GM21526 (cell line): ENCODE results near the gene FSCN2.

Experiments
- ATAC-seq: cut with Tn5 transposase; IDR thresholded peaks from one replicate; pipeline ENCODE4 v1.9.1; 2021; ENCODE audit warnings: moderate library complexity; ENCODE audit not compliant: unreplicated experiment, low FRiP score

The FSCN2 gene

DNA sequence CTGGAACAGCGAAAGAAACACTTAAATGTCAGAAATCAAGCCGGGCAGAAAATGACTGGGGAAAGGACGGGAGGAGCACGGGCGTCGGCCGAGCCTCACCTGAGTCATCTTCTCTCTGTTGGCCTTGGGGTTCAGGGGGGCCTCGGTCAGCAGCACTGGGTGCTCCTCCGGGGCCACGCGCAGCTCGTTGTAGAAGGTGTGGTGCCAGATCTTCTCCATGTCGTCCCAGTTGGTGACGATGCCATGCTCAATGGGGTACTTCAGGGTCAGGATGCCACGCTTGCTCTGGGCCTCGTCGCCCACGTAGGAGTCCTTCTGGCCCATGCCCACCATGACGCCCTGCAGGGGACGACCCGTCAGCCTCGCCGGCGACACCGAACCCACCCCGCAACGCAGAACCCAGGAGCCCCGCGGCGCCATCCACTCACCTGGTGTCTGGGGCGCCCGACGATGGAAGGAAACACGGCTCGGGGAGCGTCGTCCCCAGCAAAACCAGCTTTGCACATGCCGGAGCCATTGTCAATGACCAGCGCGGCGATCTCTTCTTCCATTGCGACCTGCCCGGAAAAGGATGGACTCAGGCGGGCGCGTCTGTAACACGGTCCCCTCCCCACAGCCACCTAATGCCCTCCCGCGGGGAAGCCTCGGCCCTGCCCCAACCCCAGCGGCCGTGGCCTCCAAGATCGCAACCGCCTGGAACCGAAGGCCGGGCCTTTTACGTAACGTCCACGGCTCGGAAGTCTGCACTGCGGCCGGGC, 16.2 kb upstream of the FSCN2 start:
- peak; percentile 1 for ATAC-seq

DNA sequence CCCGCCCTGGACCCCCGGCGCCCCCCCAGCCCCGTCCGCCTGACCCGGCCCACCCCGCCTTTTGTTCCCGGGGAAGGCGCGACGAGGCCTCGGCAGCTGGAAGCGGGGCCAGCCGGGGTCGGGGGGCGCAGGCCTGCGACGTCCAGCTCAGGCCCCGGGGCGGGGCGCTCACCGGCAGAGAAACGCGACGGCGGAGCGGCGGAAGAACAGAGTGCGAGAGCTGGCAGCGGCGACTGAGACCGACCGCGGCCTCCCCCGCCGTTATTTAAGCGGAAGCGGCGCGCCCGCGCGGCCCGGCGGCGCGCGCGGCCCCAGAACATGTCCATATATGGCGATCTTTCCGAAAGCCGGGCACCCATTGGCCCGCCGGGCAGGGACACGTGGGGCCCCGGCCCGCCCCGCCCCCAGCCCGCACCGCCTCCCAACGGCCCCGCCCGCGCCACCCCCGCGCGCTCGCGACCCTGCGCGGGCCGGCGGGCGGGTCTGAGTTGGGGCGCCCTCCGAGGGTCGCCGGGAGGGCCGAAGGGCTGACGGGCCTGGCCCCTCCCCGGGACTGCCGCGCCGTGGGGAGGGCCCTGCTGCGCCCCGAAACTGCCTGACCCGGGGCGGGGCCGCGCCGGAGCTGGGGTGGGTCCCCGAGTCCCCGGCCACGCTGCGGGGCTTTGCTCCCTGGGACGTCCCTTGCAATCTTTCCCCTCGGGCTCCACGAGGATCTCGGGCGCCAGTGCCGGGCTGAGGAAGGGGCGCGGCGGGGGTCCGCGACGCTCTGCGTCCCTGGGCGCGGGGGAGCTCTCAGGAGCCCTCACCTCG, 15.4 kb upstream of the FSCN2 start, which contains the start of gene ACTG1:
Gene ACTG1 (minus strand): TSS at position 238 of the 810 bp plus-strand sequence. CDS start 445 bp downstream, outside the sequence.
- peak; percentile 33 for ATAC-seq

DNA sequence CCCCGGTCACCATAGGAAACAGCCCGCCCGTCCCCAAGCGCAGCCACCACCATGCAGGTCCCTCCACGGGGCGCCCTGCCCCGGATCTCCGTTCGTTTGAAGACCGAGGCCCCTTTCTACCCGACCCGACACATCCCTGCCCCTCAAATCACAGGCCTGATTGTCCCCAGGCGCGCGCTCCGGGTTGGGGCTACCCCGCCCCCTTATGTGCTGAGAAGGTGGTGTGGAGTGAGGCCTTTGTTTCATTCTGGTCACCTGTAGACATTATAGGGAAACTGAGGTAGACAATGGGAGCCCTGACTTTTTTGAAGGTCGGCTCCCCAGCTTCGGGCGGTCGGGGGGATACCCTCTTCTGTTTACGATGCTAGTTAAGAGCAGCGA, 14.8 kb upstream of the FSCN2 start:
- ATAC-seq, result no peak

DNA sequence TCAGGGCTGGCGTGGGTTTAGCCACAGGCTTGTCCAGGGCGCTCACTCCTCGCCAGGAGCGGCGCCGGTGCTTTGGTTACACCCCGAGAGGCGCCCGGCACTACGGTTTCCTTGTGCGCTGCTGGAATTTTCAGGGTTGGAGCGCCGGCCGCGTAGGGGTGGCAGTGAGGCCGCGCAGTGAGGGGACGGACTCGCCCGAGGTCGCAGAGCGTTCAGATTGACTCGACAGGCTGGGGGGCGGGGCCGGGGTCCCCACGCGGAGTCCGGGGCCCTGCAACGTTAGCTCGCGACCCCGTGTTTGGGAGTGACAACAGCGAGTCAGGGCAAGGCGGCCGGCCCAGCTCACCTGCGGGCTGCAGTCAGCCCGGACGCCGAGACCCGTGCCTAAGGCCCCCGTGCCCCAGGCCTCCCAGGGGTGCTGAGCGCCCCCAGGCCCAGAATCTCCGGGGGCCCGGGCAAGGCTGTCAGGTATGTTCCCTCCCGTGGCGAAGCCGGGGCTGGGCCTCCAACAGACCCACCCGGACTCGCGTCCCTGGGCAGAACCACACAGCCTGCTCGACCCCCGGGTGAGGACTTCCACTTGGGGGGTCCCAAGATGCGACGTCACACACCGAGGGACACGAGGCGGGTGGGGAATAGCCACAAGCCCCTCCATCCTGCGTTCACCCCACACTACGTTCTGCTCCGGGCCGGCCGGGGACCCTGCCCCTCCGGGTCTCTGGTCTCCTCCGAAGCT, 14.3 kb upstream of the FSCN2 start:
- ATAC-seq, result no peak

DNA sequence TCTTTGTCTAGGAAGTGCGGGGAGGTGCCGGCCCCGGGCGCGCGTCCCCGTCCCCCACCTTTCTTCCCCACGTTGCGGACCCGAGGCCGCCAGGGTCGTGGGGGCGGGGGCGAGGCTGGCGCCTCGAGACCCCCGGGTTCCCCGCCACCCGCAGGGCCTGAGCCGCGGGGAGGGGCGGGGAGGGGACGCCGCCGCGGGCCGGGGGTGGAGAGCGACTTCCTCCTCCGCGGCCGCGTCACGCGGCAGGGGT, 13.8 kb upstream of the FSCN2 start:
- ATAC-seq, result no peak

DNA sequence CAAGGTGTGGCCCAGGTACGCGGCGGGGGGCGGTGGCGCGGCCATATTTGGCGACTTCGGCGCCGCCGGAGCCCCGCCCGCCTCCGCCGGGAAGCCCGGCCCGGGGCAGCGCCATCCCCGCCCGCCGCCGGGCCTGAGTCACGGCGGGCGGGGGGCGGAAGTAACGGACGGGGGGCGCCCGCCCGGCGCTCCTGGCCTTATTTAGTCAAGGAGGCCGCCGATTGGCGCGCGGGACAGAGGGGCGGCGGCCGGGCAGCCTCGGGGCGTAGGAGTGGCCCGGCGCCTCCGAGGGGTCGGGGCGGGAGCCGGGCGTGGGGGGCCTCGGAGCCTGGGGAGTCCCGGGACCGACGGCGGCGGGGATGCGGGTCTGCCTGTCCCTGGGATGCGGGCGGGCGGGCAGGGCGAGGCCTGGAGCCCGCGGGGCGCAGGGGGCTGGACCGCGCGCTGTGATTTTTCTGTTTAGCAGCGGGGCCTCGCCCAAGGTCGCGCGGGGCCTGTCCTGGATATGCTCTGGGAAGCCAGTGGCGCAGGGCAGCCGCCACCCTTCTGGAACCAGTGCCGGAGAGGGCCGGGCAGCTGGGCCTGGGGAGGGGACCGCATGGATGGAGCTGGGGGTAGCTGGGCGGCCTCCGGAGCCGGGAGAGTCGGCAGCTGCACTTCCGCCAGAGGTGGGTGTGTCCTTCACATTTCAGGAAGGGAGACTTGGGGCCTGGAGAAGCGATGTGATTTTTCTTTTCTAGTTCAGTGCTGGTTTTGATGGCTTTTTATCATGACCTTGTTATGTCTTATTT, 13.2 kb upstream of the FSCN2 start:
- no peak for ATAC-seq

DNA sequence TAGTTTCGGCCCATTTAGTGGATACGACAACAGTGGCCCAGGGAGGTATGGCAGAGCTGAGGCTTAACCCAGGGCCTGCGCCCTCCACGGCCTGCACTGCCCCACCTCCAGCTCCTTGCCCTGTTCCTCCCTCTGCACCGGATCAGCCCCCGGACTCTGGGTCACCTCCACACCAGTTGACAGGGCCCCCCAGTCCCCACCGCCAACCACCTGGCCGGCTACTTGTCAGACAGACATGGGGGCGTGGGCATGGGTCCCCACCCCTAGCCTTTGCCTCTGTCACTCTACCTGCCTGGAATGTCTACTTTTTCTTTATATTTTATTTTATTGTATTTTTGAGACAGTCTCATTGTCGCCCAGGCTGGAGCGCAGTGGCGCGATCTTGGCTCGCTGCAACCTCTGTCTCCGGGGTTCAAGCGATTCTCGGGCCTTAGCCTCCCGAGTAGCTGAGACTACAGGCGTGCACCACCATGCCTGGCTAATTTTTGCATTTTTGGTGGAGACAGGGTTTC, 12.6 kb upstream of the FSCN2 start:
- ATAC-seq, result no peak

DNA sequence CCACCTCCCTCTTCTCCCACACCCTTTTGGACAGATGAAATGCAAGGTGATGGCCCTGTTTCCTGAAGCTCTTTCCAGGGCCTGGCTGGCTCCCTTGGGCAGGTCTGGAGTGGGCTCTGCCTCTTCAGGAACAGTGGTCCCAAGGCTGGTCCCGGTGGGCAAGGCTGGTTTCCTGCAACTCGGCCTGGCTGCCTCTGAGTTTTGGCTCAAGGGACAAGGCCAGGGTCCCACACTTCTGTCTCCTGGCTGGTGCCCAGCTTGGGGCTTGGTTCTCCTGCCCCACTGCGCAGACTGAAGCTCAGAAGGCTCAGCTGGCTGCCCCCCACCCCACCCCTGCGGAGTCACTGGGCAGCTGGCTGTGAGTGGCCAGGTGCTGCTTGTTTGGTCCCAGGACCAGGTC, 11.7 kb upstream of the FSCN2 start:
- ATAC-seq, result no peak

DNA sequence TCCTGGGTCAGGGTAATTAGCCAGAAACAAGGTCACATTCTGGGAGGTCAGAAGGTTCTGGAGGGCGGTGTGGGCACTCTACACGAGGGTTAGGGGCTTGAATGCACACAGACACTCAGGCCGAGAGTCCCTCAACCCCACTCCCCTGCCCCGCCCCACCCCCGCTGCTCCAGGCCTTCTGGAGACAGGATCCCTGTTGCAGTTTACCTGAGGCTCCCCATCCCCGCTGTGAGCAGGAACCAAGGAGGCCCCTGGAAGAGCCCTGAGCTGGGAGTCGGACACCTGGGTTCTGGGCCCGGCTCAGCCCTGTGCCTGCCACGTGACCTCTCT, 11.2 kb upstream of the FSCN2 start:
- no peak for ATAC-seq

DNA sequence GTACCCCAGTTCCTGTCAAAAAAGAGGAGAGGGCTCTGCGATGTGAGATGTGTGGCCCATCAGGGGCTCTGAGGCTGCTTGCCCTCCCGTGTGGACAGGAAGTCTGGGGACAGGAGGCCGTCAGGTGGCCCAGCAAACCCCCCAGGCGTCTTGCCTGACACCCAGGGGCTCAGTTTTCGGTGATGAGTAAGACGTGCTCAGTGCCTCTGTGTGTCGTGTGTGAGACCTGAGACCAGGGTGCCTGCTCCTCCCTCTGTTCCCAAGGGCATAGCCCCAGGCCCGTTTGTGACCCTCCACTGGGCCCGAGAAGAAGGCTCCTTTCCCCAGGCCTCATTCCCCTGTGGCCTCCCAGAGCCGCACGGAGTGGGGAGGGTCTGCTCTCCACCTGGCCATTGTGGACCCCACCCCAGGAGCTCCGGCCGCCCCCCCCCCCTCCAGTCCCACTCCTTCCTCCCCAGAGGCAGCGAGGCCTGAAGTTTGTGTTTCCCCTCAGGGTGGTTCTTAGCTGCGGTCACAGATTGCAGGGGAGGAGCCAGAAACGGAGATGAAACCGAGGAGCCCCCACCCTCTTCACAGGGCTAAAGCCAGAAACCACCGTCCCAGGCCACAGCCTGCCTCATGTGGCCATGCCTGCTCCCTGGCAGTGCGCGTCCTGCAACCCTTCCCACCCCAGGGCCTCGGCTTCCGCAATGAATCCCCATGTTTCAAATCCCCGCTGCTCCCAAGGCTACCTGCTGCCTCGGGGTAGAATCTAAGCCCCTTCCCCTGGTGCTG, 10.7 kb upstream of the FSCN2 start:
- ATAC-seq, result no peak

DNA sequence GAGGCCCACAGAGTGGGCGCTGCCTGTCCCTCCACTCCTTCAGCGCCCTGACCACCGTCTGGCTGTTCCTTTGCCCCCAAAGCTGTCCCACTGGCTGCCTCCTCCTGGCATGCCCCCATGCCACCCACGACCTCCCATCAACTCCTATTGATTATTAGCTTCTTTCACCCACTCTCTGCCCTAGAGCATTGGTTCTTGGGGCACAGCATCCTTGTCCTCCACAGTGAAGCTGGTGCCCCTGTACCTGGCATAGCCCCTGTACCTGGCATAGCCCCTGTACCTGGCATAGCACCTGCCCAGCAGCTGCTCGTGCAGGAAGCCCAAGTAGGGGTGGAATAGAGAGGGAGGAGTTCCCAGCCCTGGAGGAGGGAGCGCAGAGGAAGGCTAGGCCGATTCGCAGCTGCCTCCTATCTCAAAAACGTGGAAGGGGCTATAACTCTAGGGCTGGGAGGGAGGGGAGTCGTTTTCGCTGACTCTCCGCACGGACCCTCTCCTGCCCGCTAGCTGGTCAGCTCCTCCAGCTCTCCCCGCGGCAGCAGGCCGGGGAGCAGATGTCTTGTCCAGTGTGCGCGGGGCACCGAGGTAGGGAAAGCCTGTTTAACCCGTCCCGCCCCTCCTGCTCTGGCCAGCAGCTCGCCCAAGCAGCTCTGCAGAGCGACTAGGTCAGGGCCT, 9.9 kb upstream of the FSCN2 start:
- ATAC-seq, result no peak

DNA sequence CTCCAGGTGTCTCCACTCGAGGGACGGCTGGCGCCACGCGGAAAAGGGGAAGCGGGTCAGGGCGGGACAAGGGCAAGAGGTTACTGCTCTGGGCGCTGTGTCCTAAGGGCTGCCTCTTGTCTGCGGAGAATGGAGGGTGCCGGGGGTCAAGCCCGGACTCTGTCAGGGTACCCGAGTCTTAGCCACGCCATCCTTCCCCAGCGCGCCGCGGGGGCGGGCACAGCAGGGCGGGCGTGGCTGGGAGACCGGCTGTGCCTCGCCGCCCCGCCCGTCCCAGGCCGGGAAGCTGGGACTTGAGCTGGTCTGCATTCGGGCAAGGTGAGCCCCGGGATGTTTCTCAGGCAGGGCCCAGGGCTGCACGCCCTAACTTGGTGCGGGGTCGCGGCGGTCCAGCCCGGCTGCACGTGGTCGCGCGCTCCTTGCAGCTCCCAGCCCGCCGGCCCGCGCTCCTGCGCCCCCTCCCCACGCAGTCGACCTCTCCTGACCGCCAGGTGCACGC, 9.3 kb upstream of the FSCN2 start:
- no peak for ATAC-seq

DNA sequence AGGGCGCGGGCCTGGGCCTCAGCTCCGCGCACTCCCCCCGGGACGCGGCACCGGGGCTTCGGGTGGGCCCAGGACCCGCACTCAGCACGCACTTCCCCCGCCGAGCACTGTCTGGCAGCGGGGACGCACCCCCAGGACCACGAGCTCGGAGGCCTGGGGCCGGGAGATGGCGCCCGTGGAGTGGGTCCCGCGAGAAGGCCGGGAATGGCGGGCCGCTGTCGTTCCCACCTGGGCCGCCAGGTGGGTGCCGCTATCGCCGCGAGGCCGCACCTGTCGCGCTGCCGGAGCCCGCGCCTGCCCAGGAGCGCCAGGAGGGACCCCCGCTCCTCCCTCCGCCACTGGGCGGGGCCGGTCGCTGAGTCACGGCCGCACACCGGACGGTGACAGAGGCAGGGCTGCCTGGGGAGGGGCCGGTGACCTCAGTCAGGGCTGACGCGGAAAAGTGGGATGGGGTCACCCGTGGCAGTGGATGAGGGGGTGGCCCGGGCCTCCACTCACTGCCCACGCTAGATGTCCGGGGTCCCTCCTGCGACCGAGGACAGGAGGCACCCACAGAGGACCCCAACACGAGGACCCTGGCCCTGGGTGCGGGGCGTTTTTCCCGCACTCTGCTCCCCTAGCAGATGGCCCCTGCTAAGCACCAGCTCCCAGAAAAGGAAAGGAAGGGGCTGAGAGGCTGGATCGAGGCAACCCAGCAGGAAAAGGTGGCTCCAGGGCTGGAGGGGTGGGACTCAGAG, 8.7 kb upstream of the FSCN2 start:
- ATAC-seq, result no peak

DNA sequence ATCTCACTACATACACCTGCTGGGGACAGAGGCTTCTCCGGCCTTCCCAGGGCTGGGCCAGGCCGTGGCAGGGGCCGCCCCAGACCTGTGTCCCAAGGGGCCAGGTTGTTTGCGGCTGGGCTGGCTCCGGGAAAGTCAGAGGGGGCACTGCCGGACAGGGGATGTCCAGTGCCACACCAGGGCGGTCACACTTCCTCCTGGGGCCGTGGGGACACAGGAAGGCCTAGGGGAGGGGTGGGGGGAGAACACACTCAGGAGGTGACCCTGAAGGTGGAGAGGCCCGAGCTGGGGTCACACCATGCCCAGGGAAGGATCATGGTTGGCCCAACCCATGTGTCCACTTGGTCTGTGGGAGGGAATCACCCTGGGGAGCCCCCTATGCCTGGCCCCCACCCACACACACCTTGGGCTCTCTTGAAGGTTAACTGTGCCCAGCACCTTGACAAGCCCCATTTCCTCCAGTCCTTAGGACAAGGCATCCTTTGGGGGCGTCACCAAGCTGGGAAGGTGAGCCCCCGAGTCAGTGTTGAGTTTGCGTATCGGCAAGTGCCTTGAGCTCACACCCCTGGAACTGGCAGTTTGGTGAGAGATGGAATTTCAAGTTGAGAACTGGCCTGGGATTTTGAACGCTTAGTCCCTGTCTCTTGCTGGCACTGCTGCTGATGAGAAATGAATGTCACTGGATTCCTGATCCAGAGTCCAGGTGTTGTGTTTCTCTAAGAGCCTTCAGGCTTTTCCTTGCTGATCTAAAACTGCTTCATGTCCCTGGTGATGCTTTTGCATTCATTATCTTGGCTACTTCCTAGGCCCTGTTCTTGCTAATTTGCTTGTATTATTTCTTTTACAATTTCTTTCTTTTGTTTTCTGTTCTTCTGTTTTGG, 7.9 kb upstream of the FSCN2 start:
- no peak for ATAC-seq

DNA sequence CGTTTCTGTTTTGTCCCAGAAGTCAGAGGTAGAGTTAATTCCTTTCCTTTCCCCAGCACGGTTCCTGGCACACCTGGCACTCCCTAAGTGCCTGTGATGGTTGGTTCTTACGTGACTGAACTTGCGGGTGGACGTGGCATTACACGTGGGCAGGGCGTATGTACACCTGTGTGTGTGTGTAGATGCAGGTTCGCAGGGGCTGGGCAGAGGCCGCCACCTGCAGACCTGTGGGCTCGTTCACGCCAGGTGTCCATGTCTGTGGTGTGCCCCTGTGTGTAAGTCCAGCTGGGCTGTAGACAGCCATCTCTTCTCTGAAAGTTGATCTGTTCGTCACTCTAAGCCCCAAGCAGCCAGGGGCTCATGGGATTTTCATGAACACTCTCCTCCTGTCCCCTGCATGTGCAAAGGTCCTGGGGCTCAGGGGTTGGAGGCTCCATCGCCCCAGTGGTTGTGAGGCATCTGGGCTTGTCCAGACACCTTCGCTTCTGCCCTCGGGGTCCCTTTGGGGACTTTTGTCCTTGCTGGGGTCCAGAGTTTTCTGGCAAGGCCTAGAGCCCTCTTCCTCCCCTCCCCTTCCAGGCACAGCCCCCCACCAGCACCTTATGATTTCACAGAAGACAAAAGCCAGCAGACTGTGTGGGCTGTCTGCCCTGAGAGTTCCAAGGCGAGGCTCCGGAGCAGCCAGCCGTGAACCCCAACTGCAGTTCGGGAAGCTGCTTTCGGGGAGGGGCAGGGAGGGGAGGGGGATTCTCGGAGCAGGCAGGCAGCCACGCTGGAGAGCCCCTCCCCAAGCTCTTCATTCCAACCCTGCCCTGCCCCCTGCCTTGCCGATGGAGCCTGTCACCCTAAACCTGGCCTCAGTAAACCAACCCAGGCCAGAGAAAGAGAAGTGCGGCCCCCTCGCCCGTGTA, 5.4 kb upstream of the FSCN2 start:
- no peak for ATAC-seq

DNA sequence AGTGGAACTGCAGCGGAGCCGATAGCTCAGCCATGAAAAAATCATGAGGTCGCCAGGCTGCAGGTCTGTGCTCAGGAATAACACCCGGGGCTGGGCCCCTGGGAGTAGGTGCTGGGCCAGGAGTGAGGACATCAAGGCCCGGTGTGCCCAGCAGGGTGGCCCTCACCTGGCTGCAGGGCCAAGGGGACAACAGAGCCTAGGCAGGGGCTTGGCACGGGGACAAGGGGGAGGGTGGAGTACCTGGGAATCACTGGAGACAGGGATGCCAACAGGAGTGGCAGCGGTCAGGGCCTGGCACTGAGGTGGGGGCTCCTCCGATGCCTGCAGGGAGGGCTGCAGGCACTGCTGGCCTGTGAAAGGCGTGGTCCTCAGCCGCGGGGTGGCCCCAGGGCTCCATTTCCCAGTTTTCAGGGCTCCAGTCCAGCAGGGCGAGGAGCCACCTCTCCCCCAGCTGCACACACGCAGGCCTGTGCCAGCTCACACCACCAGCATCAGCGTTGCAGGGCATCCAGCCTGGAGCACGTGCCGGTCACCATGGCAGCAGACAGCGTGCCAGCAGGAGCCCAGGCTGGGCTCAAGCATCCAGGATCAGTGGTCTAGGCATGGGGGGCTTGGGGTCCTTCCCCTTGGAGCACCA, 4.7 kb upstream of the FSCN2 start:
- ATAC-seq, result no peak
